Astrocyte (in vitro differentiated cells and primary cell): ENCODE results near the gene PPARG. TPM values are rescaled to one million over a fixed set of nuclear protein-coding genes. Genes with fewer than 3 reads are reported as not detected.
A peak's percentile ranks its signal among the peaks of the same experiment; 100 is the strongest.

Experiments used
- DNase-seq: peaks from one replicate; pipeline ENCODE4 v3.0.0-alpha.2; 2010; ENCODE audit warnings: low read depth
- FAIRE-seq: peaks from 2 replicates; lab custom pipeline; 2011; peaks lifted over from hg19 to GRCh38; lab: Jason Lieb, UNC
- H2AFZ ChIP-seq: 2 replicates; pipeline ENCODE4 v1.6.0; 2012; ENCODE audit warnings: low read depth, low read length, inconsistent platforms
- H3K27ac ChIP-seq: 2 replicates; pipeline ENCODE4 v1.5.1; 2011; ENCODE audit warnings: low read depth, low read length, inconsistent platforms
- H3K27me3 ChIP-seq: 2 replicates; pipeline ENCODE4 v1.6.0; 2011; ENCODE audit warnings: low read length, inconsistent platforms; ENCODE audit not compliant: insufficient read depth
- H3K36me3 ChIP-seq: 2 replicates; pipeline ENCODE4 v1.5.1; 2011; ENCODE audit warnings: low read length, inconsistent platforms; ENCODE audit not compliant: insufficient read depth
- H3K4me1 ChIP-seq: 2 replicates; pipeline ENCODE4 v1.5.1; 2011; ENCODE audit warnings: low read length, inconsistent platforms; ENCODE audit not compliant: insufficient read depth
- H3K4me2 ChIP-seq: 2 replicates; pipeline ENCODE4 v1.6.0; 2012; ENCODE audit warnings: low read length, inconsistent platforms
- H3K4me3 ChIP-seq: 2 replicates; pipeline ENCODE4 v1.5.1; 2011; ENCODE audit warnings: low read depth, mild to moderate bottlenecking, low read length, inconsistent platforms; ENCODE audit not compliant: insufficient read depth
- H3K79me2 ChIP-seq: 2 replicates; pipeline ENCODE4 v1.6.0; 2012; ENCODE audit warnings: mild to moderate bottlenecking, low read length, inconsistent platforms; ENCODE audit not compliant: insufficient read depth
- H3K9ac ChIP-seq: 2 replicates; pipeline ENCODE4 v1.6.0; 2012; ENCODE audit warnings: mild to moderate bottlenecking, low read length, inconsistent platforms
- H3K9me3 ChIP-seq: 2 replicates; pipeline ENCODE4 v1.5.1; 2012; ENCODE audit warnings: low read depth, mild to moderate bottlenecking, low read length, inconsistent platforms; ENCODE audit not compliant: insufficient read depth
- H4K20me1 ChIP-seq: 2 replicates; pipeline ENCODE4 v1.6.0; 2012; ENCODE audit warnings: low read length, inconsistent platforms; ENCODE audit not compliant: insufficient read depth
- H3K27ac Mint-ChIP-seq: one replicate; pipeline ENCODE4 v1.8.0; 2021; ENCODE audit warnings: mild to moderate bottlenecking, mixed read lengths; ENCODE audit not compliant: unreplicated experiment
- H3K27me3 Mint-ChIP-seq: one replicate; pipeline ENCODE4 v1.8.0; 2021; ENCODE audit warnings: low read depth, mixed read lengths; ENCODE audit not compliant: unreplicated experiment
- H3K36me3 Mint-ChIP-seq: one replicate; pipeline ENCODE4 v1.8.0; 2021; ENCODE audit warnings: low read depth, mixed read lengths; ENCODE audit not compliant: unreplicated experiment
- H3K4me1 Mint-ChIP-seq: one replicate; pipeline ENCODE4 v1.8.0; 2021; ENCODE audit warnings: low read depth, mixed read lengths; ENCODE audit not compliant: unreplicated experiment
- H3K4me3 Mint-ChIP-seq: one replicate; pipeline ENCODE4 v1.8.0; 2021; ENCODE audit warnings: mild to moderate bottlenecking, moderate library complexity, mixed read lengths; ENCODE audit not compliant: unreplicated experiment
- H3K9me3 Mint-ChIP-seq: one replicate; pipeline ENCODE4 v1.8.0; 2021; ENCODE audit warnings: mild to moderate bottlenecking, mixed read lengths; ENCODE audit not compliant: unreplicated experiment
- EZH2 ChIP-seq: IDR thresholded peaks from 2 replicates; pipeline ENCODE4 v1.6.1; 2012; ENCODE audit warnings: mild to moderate bottlenecking, low read length, inconsistent platforms; ENCODE audit not compliant: insufficient read depth
- total RNA-seq: library from RNA; stranded (reverse); gene quantifications from 2 replicates; pipeline ENCODE4 v1.2.1, GENCODE V29; 2021
- TF ChIP-seq, protein P1 (sequence below): IDR thresholded peaks from 2 replicates; pipeline ENCODE4 v1.5.1; 2011; ENCODE audit warnings: low read depth, mild to moderate bottlenecking, inconsistent platforms, low read length, moderate library complexity; ENCODE audit not compliant: insufficient read depth

PPARG gene
- total RNA-seq, 1 donor from 2014 or later, result 4.4 TPM

- Mint-ChIP-seq H3K27me3 (peaks cover 4% of the 10 kb centered on the region), H3K36me3 (no peaks in the 10 kb centered on the region), H3K27ac (no peak overlapping the region), H3K4me3 (no peak overlapping the region), H3K9me3 (no peaks in the 10 kb centered on the region), H3K4me1 (peaks cover 3% of the 10 kb centered on the region)
- no peaks in the 10 kb centered on the region for H3K4me1 ChIP-seq
- peak overlapping the region; percentile 7 for H3K4me3 ChIP-seq
- TF ChIP-seq, protein P1, sequence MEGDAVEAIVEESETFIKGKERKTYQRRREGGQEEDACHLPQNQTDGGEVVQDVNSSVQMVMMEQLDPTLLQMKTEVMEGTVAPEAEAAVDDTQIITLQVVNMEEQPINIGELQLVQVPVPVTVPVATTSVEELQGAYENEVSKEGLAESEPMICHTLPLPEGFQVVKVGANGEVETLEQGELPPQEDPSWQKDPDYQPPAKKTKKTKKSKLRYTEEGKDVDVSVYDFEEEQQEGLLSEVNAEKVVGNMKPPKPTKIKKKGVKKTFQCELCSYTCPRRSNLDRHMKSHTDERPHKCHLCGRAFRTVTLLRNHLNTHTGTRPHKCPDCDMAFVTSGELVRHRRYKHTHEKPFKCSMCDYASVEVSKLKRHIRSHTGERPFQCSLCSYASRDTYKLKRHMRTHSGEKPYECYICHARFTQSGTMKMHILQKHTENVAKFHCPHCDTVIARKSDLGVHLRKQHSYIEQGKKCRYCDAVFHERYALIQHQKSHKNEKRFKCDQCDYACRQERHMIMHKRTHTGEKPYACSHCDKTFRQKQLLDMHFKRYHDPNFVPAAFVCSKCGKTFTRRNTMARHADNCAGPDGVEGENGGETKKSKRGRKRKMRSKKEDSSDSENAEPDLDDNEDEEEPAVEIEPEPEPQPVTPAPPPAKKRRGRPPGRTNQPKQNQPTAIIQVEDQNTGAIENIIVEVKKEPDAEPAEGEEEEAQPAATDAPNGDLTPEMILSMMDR, result no peak
- no peak for TF ChIP-seq EZH2
- DNase-seq (no peak), FAIRE-seq (no peak)
- no peak overlapping the region for H3K27ac ChIP-seq
- H3K9ac ChIP-seq, result no peak overlapping the region
- no peaks in the 10 kb centered on the region for H4K20me1 ChIP-seq
- H3K79me2 ChIP-seq, result no peaks in the 10 kb centered on the region
- no peaks in the 10 kb centered on the region for H3K36me3 ChIP-seq
- H3K4me2 ChIP-seq, result peak overlapping the region; percentile 60
- H3K27me3 ChIP-seq, result no peaks in the 10 kb centered on the region
- H2AFZ ChIP-seq, result no peak overlapping the region
- no peaks in the 10 kb centered on the region for H3K9me3 ChIP-seq
These were observed 27.4 kb downstream of the PPARG start for GRCh38 chr3:12316253-12316652.

DNA sequence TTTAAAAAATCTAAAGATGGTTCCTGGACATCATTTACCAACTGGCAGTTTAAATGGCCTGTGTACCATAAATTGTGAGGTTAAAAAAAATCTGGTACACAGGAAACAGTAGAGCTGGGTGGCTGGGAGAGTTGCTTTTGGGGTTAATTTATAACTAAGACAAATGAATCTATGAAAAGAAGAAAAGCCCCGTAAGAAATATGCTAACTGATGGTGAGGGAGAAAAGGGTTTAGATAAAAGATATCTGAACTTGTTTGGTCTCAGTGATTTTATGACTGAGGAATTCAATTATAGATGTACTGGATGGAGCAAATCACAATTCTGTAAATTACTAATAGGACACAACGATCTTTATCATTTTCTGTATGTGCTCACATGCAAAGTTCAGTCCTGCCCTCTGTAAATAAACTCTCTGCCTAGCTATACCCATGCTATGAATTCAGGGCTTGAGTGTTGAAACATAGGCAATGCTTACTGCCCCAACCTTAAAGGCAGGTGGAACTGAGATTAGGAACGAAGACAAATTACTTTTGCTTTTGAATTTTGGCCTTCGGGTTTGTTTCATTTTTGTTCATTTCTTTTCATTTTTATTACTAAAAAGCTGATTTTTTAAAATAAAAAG, 28.0 kb downstream of the PPARG start:
- H2AFZ ChIP-seq, result no peak overlapping the region
- TF ChIP-seq, protein P1, result no peak
- no peak for TF ChIP-seq EZH2
- H3K4me3 ChIP-seq, result no peak overlapping the region
- DNase-seq (no peak), FAIRE-seq (no peak)
- no peaks in the 10 kb centered on the region for H3K36me3 Mint-ChIP-seq
- H3K9ac ChIP-seq, result no peak overlapping the region
- no peaks in the 10 kb centered on the region for H3K79me2 ChIP-seq
- no peaks in the 10 kb centered on the region for H3K36me3 ChIP-seq
- H3K4me2 ChIP-seq, result no peak overlapping the region
- H3K27me3 ChIP-seq, result no peaks in the 10 kb centered on the region
- H3K4me1 Mint-ChIP-seq, result peaks cover 2% of the 10 kb centered on the region
- no peaks in the 10 kb centered on the region for H4K20me1 ChIP-seq
- no peak overlapping the region for H3K4me3 Mint-ChIP-seq
- no peaks in the 10 kb centered on the region for H3K9me3 ChIP-seq
- H3K27ac Mint-ChIP-seq, result no peak overlapping the region
- H3K4me1 ChIP-seq, result no peaks in the 10 kb centered on the region
- H3K27me3 Mint-ChIP-seq, result peaks cover 4% of the 10 kb centered on the region
- no peak overlapping the region for H3K27ac ChIP-seq
- no peaks in the 10 kb centered on the region for H3K9me3 Mint-ChIP-seq

DNA sequence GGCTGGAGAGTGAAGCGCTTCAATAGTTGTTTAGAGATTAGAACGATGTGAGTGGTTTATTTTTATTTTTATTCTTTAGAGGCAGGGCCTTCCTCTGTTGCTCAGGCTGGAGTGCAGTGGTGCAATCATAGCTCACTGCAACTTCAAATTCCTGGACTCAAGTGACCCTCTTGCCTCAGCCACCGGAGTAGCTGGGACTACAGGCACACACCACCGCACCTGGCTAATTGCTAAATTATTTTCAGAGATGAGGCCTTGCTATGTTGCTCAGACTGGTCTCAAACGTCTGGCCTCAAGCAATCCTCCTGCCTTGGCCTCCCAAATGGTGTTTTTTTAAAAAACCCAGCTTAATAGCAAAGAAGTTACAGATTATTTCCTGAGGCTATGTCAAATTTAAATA, 29.0 kb downstream of the PPARG start:
- Histone ChIP-seq H3K9ac (no peak overlapping the region), H2AFZ (no peak overlapping the region), H3K36me3 (no peaks in the 10 kb centered on the region), H4K20me1 (no peaks in the 10 kb centered on the region), H3K79me2 (no peaks in the 10 kb centered on the region), H3K4me2 (no peak overlapping the region), H3K9me3 (no peaks in the 10 kb centered on the region), H3K27me3 (no peaks in the 10 kb centered on the region), H3K4me1 (no peaks in the 10 kb centered on the region), H3K27ac (no peak overlapping the region), H3K4me3 (no peak overlapping the region)
- Mint-ChIP-seq H3K9me3 (no peaks in the 10 kb centered on the region), H3K27ac (no peak overlapping the region), H3K27me3 (peaks cover 4% of the 10 kb centered on the region), H3K4me3 (no peak overlapping the region), H3K36me3 (no peaks in the 10 kb centered on the region), H3K4me1 (no peaks in the 10 kb centered on the region)
- no peak for FAIRE-seq
- TF ChIP-seq, protein P1, result no peak
- DNase-seq, result no peak
